Esophagus squamous epithelium (tissue), 5 donors: ENCODE results near the gene CCNL2. TPM values are rescaled to one million over a fixed set of nuclear protein-coding genes. Genes with fewer than 3 reads are reported as not detected.

ENCODE experiments used
- DNase-seq: peaks from one replicate; lab custom pipeline; 2025; lab: John Stamatoyannopoulos, UW
- H3K27ac ChIP-seq, 4 donors: fragments of 200-600 bp; sonication (generic); one replicate each; pipeline ENCODE4 v1.5.1; 2016 to 2019; ENCODE audit warnings: mild to moderate bottlenecking in 1 of 4
- H3K27me3 ChIP-seq, 4 donors: fragments of 200-600 bp; sonication (generic); 1 replicate in 3 of 4; 2 replicates in 1 of 4; pipeline versions ENCODE4 v1.5.1 to v1.6.0; 2017 to 2021; ENCODE audit warnings: antibody characterized with exemption in 1 of 4
- H3K36me3 ChIP-seq, 3 donors: fragments of 200-600 bp; sonication (generic); one replicate each; pipeline ENCODE4 v1.5.1; 2016 to 2019
- H3K4me1 ChIP-seq, 3 donors: fragments of 200-600 bp; sonication (generic); one replicate each; pipeline ENCODE4 v1.5.1; 2017 to 2019
- H3K4me3 ChIP-seq, 4 donors: fragments of 200-600 bp; sonication (generic); 1 replicate in 3 of 4; 2 replicates in 1 of 4; pipeline ENCODE4 v1.5.1; 2016 to 2019; ENCODE audit warnings: mild to moderate bottlenecking in 2 of 4, moderate library complexity in 1 of 4
- H3K9me3 ChIP-seq, 3 donors: fragments of 200-600 bp; sonication (generic); one replicate each; pipeline ENCODE4 v1.5.1; 2016 to 2019
- POLR2A ChIP-seq, 4 donors: fragments of 450-650 bp; IDR thresholded peaks; one replicate each; pipeline ENCODE4 v1.6.1; 2017; ENCODE audit warnings: antibody characterized with exemption in 4 of 4, mild to moderate bottlenecking in 4 of 4, moderate library complexity in 3 of 4
- WGBS, 2 donors: methylation state at CpG; one replicate each; pipeline ENCODE4 v1.1.5; 2018; 5-methylcytosine and 5-hydroxymethylcytosine counted together
- intact Hi-C: fragments of 100-400 bp; cut with DNase I; formaldehyde crosslinking; loops from one replicate; pipeline ENCODE4 v1.15.0; 2022
- total RNA-seq, 4 donors: library from RNA; depleted of rRNA; stranded (reverse); fragments of >200 nt; gene quantifications; one replicate each; pipeline ENCODE4 v1.1.0, GENCODE V29; 2016
- TF ChIP-seq, protein P1 (sequence below), 6 experiments: fragments of 450-650 bp in 4 of 6; fragments of 200-600 bp in 2 of 6; sonication (generic) in 2 of 6; IDR thresholded peaks; one replicate each; pipeline ENCODE4 v1.5.1; 2016 to 2019; ENCODE audit warnings: antibody characterized with exemption in 6 of 6, mild to moderate bottlenecking in 4 of 6, moderate library complexity in 4 of 6
- donor health status: DM: yes; HTN: yes; CAD: no.

The CCNL2 gene
- total RNA-seq, 4 donors from 2014 or later, result 42.5 to 213 (median 104) TPM

- H3K27me3 ChIP-seq, result peaks cover 0 to 16% (median 0%) of the 10 kb centered on the region in 4 donors
- H3K4me1 ChIP-seq, result peaks cover 26 to 60% (median 35%) of the 10 kb centered on the region in 3 donors
- intact Hi-C loops, result no loop called here
- H3K4me3 ChIP-seq, result no peak overlapping the region
- 66 to 77% methylated on average over 11 to 15 of the region's 26 CpGs for WGBS, 2 donors
- DNase-seq, result no peak
- H3K36me3 ChIP-seq, result peaks cover 0 to 19% (median 3%) of the 10 kb centered on the region in 3 donors
- H3K9me3 ChIP-seq, result no peaks in the 10 kb centered on the region
- no peak for TF ChIP-seq POLR2A (IDR thresholded peaks at IDR 0.05)
- TF ChIP-seq, protein P1, sequence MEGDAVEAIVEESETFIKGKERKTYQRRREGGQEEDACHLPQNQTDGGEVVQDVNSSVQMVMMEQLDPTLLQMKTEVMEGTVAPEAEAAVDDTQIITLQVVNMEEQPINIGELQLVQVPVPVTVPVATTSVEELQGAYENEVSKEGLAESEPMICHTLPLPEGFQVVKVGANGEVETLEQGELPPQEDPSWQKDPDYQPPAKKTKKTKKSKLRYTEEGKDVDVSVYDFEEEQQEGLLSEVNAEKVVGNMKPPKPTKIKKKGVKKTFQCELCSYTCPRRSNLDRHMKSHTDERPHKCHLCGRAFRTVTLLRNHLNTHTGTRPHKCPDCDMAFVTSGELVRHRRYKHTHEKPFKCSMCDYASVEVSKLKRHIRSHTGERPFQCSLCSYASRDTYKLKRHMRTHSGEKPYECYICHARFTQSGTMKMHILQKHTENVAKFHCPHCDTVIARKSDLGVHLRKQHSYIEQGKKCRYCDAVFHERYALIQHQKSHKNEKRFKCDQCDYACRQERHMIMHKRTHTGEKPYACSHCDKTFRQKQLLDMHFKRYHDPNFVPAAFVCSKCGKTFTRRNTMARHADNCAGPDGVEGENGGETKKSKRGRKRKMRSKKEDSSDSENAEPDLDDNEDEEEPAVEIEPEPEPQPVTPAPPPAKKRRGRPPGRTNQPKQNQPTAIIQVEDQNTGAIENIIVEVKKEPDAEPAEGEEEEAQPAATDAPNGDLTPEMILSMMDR (IDR thresholded peaks at IDR 0.05), result no peak
- peak overlapping the region in 2 of 4 donors; percentile 14 to 28 for H3K27ac ChIP-seq
Measured at GRCh38 chr1:1440262-1441001, 41.3 kb upstream of the CCNL2 start.

DNA sequence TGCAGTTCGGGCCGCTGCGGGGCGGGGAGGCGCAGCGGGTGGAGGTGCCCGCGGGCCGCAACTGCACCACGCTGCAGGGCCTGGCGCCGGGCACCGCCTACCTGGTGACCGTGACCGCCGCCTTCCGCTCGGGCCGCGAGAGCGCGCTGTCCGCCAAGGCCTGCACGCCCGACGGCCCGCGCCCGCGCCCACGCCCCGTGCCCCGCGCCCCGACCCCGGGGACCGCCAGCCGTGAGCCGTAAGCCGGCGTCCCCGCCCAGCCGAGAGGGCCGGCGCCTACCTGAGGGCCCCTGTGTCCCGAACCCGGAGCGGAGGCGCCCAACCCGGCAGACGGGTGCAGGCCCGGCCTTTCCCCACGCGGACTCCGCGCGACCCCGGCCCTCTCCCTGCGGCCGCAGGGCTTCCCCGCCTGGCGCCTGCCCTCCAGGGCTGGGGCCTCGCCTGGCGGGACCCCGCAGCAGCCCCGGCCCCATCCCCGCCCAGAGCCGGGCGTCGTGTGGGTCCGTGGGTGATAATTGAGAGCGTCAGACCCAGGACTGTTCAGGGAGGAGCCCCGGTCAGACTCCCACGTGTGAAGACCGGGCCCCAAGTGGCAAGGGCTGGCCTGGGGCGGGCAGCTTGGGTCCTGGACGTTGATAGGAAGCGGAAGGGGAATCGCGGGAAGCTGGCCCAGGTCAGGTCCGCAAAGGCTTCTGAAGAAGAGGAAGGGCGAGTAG, 40.6 kb upstream of the CCNL2 start:
- Histone ChIP-seq H3K9me3 (no peaks in the 10 kb centered on the region), H3K4me3 (no peak overlapping the region), H3K4me1 (peaks cover 33 to 68% (median 41%) of the 10 kb centered on the region in 3 donors), H3K27ac (no peak overlapping the region), H3K36me3 (peaks cover 0 to 19% (median 3%) of the 10 kb centered on the region in 3 donors), H3K27me3 (peaks cover 0 to 19% (median 0%) of the 10 kb centered on the region in 4 donors)
- 89 to 94% methylated on average over 4 to 6 of the region's 82 CpGs for WGBS, 2 donors
- DNase-seq, result no peak
- TF ChIP-seq, protein P1 (IDR thresholded peaks at IDR 0.05), result no peak
- no peak for TF ChIP-seq POLR2A (IDR thresholded peaks at IDR 0.05)
- intact Hi-C loops, result no loop called here

GRCh38 chr1:1438531-1439381, 39.6 kb upstream of the CCNL2 start:
- WGBS, 2 donors, result 77 to 79% methylated on average over 11 of the region's 45 CpGs
- no peak overlapping the region for H3K4me3 ChIP-seq
- peaks cover 0 to 23% (median 0%) of the 10 kb centered on the region in 4 donors for H3K27me3 ChIP-seq
- H3K9me3 ChIP-seq, result no peaks in the 10 kb centered on the region
- H3K4me1 ChIP-seq, result peaks cover 42 to 77% (median 50%) of the 10 kb centered on the region in 3 donors
- peaks cover 0 to 19% (median 3%) of the 10 kb centered on the region in 3 donors for H3K36me3 ChIP-seq
- DNase-seq, result no peak
- H3K27ac ChIP-seq, result no peak overlapping the region
- TF ChIP-seq POLR2A (IDR thresholded peaks at IDR 0.05), result no peak
- TF ChIP-seq, protein P1 (IDR thresholded peaks at IDR 0.05), result no peak
- intact Hi-C loops, result no loop called here

- H3K9me3 ChIP-seq, result no peaks in the 10 kb centered on the region
- peak overlapping the region in 1 of 4 donors; percentile 6 for H3K27ac ChIP-seq
- peak overlapping the region in 1 of 4 donors; percentile 75 for H3K4me3 ChIP-seq
- intact Hi-C loops, result no loop called here
- WGBS, 2 donors, result 60 to 92% methylated on average over 1 to 2 of the region's 11 CpGs
- no peak for DNase-seq
- peaks cover 50 to 85% (median 58%) of the 10 kb centered on the region in 3 donors for H3K4me1 ChIP-seq
- H3K36me3 ChIP-seq, result peaks cover 0 to 19% (median 3%) of the 10 kb centered on the region in 3 donors
- H3K27me3 ChIP-seq, result peaks cover 0 to 23% (median 0%) of the 10 kb centered on the region in 4 donors
- TF ChIP-seq, protein P1 (IDR thresholded peaks at IDR 0.05), result no peak
- no peak for TF ChIP-seq POLR2A (IDR thresholded peaks at IDR 0.05)
Measured at GRCh38 chr1:1437904-1438376, 38.8 kb upstream of the CCNL2 start.
